Ramos (cell line): ENCODE results near the gene TRIM34.
"Not testable (repeated sequence)": the region's sequence is repeated elsewhere in the genome, so short reads cannot be mapped to it uniquely, and the experiment has no call there.

Experiments
- in situ Hi-C: fragments of 300-500 bp; cut with MboI; formaldehyde crosslinking; loops from one replicate; pipeline ENCODE4 v1.14.3; 2022; ENCODE audit warnings: low sequenced_read_pairs; ENCODE audit not compliant: unreplicated experiment

Gene TRIM34

GRCh38 chr11:5618807-5619206, 6.0 kb upstream of the TRIM34 start:
- in situ Hi-C loops: loop anchor here (25.0 kb wide), 1 partner anchor 193 kb away; the partner anchor contains the start of gene OR52N2

GRCh38 chr11:5620651-5621521, 3.9 kb upstream of the TRIM34 start:
- in situ Hi-C loops: loop anchor here (25.0 kb wide), 1 partner anchor 191 kb away; the partner anchor contains the start of gene OR52N2

GRCh38 chr11:5621580-5621979, 3.2 kb upstream of the TRIM34 start:
- in situ Hi-C loops: loop anchor here (25.0 kb wide), 1 partner anchor 191 kb away; the partner anchor contains the start of gene OR52N2

- in situ Hi-C loops: loop anchor here (25.0 kb wide), 1 partner anchor 189 kb away; the partner anchor contains the start of gene OR52N2
Measured at GRCh38 chr11:5622802-5623201, 2.0 kb upstream of the TRIM34 start.

DNA sequence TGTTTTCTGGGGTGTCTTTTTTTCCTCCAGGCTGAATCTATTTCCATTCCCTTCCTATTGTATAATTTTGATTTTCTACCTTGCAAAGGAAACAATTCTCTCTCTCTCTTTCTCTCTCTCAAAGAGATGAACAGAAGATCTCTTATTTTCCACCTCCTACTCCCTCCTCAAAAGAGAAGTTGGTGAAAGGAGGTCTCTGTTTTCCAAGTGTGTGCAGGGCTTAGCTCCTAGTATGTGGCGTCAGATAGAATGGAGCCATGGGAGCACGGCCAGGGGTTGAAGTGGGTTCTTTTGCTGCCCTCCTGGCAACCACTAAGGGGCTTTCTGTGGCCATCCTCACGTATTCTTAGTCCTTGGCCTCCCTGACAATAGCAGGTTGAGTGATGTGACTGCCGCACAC, 480 bp downstream of the TRIM34 start:
- in situ Hi-C loops: no loop called here

DNA sequence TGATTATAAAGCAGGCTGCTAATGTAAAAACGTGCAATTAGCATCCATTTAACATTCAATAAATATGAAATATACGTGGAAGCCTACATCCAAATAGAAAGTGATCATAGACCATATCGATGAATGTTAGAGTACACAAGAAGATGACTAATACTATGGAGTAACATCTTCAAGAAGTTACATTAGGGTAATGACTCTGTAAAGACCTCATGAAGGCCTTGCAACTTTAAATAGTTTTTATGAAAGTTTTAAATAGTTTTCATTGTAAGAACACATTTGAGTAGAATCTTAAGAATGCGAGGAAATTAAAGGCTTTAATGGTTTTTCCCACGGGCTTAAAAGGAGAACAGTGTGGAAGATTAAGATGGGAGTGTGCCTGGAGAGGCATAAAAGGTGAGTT, 1.4 kb downstream of the TRIM34 start:
- in situ Hi-C loops: no loop called here

GRCh38 chr11:5631417-5631816, 6.6 kb downstream of the TRIM34 start:
- in situ Hi-C loops: no loop called here

- in situ Hi-C loops: no loop called here
Measured at GRCh38 chr11:5631969-5632635, 7.3 kb downstream of the TRIM34 start.

- in situ Hi-C loops: no loop called here
Measured at GRCh38 chr11:5639953-5640352, 15.2 kb downstream of the TRIM34 start.

- in situ Hi-C loops: no loop called here
Measured at GRCh38 chr11:5643585-5643984, 18.8 kb downstream of the TRIM34 start.

- in situ Hi-C loops: no loop called here
Measured at GRCh38 chr11:5646139-5646538, 21.3 kb downstream of the TRIM34 start.

- in situ Hi-C loops: no loop called here
Measured at GRCh38 chr11:5655474-5655873, 30.7 kb downstream of the TRIM34 start.

DNA sequence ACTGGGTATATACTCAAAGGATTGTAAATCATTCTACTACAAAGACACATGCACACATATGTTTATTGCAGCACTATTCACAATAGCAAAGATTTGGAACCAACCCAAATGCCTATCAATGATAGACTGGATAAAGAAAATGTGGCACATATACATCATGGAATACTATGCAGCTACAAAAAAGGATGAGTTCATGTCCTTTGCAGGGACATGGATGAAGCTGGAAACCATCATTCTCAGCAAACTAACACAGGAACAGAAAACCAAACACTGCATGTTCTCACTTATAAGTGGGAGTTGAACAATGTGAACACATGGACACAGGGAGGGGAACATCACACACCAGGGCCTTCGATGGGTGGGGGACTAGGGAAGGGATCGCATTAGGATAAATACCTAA, 32.2 kb downstream of the TRIM34 start:
- in situ Hi-C loops: not testable (repeated sequence)

GRCh38 chr11:5658318-5658717, 33.5 kb downstream of the TRIM34 start:
- in situ Hi-C loops: no loop called here

DNA sequence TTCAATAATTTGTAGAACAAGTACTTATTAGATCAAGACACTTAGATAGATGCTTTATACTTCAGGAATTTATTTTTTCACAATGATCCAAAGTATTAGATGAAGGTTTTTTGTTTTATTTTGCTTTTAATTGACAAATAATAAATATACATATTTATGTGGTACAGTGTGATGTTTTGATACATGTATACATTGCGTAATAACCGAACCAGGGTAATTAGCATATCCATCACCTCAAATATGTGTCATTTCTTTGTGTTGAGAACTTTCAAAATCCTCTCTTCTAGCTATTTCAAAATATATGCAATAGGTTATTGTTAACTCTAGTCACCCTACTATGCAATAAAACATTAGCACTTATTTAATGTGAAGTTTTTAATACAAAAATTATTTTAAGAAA, 38.7 kb downstream of the TRIM34 start:
- in situ Hi-C loops: no loop called here

- in situ Hi-C loops: no loop called here
Measured at GRCh38 chr11:5665051-5665570, 40.3 kb downstream of the TRIM34 start.

- in situ Hi-C loops: no loop called here
Measured at GRCh38 chr11:5665746-5666401, 41.1 kb downstream of the TRIM34 start.

- in situ Hi-C loops: no loop called here
Measured at GRCh38 chr11:5666402-5666793, 41.6 kb downstream of the TRIM34 start.

GRCh38 chr11:5671831-5672230, 47.0 kb downstream of the TRIM34 start:
- in situ Hi-C loops: no loop called here

GRCh38 chr11:5674391-5674790, 49.6 kb downstream of the TRIM34 start:
- in situ Hi-C loops: no loop called here

- in situ Hi-C loops: no loop called here
Measured at GRCh38 chr11:5679811-5680210, 55.0 kb downstream of the TRIM34 start.
